GM18951 (cell line): ENCODE data around the gene HOXA2.

Experiments
- POLR2A ChIP-seq: IDR thresholded peaks from 4 replicates; pipeline ENCODE4 v1.6.1; 2011; ENCODE audit warnings: mild to moderate bottlenecking; ENCODE audit not compliant: insufficient read length, insufficient read depth; ENCODE audit errors: extremely low read depth
- in situ Hi-C: fragments of 300-500 bp; cut with MboI; formaldehyde crosslinking; loops from one replicate; pipeline ENCODE4 v1.12.0; 2022; ENCODE audit warnings: low sequenced_read_pairs, mixed read lengths, inconsistent platforms; ENCODE audit not compliant: unreplicated experiment

HOXA2 gene

DNA sequence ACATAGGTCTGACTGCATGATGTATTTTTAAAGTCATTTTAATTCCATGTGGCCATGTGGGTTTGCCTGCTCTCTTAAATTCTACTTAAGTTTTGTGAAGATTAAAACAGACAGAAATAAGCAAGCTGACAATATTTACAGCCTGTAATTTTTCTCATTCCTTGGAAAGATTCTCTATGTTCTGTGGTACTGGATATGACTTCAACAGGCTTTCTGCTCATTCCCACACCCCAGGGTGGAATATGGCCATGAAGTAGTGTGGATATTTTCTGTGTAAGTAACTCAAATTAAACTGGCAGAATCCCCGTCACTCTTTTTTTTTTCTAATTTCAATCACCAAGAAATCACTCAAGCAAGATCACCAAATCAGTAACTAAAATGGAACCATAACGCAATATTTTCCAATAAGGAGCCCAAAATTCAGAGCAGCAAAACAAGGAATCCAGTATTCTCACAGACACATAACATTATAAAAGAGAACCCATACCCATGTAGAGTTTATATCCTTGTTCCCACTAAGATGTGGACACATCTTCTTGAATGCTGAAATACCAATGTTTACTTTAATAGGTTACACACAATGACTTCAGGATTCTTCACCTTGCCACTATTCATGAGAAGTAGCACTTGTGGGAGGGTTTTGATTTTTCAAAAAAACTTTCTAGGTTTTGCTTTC lies 35.3 kb upstream of the HOXA2 start:
- in situ Hi-C loops: no loop called here
- TF ChIP-seq POLR2A: no peak

DNA sequence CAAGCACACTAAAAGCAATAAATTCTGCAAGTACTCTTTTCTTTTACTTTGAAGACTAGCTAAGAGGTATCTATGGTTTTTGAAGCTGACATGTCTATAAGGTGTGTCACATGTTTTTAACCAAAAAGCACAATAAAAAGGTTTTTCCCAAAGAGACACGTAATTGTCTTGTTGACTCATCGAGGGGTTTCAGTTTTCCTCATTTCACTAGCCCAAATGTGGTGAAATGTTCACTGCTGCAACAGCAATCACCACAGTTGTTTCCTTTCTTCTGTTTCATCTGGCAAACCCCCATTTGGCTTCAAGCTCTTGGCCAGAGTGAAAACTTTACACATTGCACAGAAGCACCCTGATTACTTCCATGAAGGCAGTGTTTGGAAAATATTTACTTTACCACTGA lies 31.9 kb upstream of the HOXA2 start:
- in situ Hi-C loops: no loop called here
- no peak for TF ChIP-seq POLR2A

DNA sequence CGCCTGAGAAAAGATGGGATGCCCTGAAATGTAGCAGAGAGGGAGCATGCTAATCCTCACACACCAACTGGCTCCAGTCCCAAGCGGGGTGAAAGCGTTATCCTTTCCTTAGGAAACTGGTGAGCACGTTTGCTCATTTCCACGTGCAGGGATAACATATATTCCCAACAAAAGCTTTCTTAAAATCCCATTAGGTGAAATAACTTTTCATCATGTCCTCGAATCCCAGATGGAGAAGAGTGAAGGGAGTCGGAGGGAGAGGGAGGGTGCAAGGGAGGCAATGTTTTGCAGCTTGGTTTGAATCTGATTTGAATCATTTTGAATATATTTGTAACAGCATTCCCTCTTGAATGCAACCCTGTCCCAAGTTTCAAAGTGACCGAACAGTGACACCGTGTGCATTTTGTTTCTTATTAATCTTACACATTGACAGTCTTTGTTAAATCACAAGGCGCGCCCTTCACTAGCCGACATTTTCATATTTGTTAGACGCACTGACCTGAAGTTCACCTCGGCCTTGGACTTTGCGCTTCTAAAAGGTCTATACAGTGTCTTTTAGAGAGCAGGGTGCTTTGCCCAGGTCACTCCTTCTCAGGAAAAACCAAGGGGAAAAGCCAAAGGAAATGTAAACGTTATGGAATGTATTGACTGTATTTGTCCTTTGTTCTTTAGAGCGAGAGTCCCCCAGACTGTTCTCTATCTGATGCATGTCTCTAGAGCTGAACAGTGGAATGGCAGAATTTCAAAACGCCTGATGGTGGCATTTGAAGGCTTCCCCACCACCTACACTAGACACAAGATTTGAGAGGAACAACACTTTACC lies 31.1 kb upstream of the HOXA2 start:
- in situ Hi-C loops: no loop called here
- no peak for TF ChIP-seq POLR2A

DNA sequence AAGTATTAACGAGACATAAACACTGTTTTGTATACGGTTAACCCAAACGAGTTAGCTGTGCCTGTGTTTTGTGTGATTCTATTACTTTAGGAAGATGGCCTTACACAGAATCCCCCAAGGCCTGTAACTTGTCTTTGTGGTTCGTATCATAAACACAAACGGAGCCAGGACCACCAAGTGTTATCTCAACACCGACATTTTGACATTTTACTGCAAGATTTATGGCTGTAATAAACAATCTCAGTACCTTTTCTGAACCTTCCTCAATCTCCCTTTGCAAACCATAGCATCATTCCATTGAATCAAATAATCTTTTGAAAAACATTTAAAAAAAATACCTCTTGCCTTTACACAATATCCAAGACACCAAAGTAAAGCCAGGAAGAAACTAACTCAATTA lies 30.5 kb upstream of the HOXA2 start:
- in situ Hi-C loops: no loop called here
- no peak for TF ChIP-seq POLR2A

DNA sequence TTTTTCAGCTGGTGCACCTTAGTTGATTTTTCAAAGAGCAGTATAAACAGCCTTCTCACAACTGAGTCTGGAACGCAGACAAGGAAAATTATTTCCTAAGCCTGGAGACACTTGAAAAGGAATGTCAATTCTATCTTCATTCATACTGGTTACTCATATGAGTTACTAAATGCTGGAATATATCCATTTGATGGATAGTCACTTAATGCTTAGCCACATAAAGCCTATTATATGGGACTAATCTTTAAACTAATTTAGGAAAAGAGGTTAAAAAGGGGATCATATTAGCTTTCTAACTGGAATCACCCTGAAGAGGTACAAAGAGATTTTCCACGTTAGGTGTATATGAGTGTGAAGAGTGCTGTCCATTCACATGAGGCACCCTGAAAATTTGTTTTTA lies 29.7 kb upstream of the HOXA2 start:
- in situ Hi-C loops: no loop called here
- no peak for TF ChIP-seq POLR2A

DNA sequence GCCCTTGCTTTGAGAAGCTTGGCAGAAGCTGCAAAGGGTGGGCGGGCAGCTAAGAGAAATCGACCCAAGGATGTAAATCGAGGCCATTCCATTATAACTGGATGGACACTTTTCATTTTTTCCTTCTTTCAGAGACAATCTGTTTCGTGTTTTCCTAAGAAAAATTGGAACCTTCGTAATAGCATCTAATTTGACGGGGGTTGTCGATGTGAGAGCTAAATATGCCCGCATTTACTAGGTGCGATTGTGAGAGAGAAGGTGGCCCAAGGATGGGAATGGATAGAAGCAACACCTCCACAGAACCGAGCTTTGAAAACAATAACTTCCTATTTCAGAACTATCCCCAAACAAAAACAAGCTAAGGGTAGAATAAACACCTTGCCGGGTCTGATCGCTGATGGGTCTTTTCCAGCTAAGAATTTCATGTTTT lies 28.9 kb upstream of the HOXA2 start:
- TF ChIP-seq POLR2A: no peak
- in situ Hi-C loops: no loop called here

DNA sequence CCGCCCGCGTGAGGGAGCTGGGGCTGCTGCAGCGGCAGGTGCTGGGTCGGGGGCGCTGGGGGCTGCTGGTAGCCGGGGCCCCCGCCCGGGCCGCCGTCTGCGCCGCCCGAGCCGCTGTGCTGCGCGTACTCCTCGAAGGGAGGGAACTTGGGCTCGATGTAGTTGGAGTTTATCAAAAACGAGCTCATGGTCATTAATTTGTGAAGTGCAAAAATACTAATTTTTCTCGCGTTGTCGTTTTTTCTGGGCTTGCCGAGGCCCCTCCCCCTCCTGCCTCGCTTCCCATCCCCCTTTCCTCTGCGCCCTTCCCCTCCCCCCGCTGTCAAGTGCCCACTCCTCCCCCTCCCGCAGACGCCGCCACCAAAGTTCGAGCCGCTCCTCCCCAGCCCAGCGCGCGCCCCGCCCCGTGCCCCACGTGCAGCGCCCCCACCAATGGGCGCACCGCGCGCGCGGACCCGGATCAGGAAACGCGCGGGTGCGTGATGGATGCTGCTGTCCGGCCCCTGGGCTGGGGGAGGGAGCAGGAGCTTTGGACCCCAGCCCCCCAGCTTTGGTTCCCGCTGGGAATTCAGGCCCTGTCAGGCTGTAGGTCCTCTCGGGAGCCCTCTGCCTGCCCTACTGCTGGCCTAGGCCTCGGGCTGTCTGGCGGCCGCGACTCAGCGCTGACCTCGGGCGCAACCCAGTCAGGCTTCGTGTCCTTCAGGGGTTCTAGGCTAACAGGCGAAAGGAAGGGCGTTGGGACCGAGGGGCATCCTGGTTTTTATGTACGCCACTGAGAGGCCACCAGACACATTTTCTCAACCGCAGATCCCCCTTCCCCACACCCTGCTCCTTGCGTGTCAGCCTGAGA lies 28.3 kb upstream of the HOXA2 start, which contains the start of gene HOXA4:
Gene HOXA4, minus strand, starts transcription at position 218 of the 850 bp plus-strand sequence. Its CDS starts 24 bp downstream, at position 194.
- TF ChIP-seq POLR2A: peak; percentile 43
- in situ Hi-C loops: no loop called here

DNA sequence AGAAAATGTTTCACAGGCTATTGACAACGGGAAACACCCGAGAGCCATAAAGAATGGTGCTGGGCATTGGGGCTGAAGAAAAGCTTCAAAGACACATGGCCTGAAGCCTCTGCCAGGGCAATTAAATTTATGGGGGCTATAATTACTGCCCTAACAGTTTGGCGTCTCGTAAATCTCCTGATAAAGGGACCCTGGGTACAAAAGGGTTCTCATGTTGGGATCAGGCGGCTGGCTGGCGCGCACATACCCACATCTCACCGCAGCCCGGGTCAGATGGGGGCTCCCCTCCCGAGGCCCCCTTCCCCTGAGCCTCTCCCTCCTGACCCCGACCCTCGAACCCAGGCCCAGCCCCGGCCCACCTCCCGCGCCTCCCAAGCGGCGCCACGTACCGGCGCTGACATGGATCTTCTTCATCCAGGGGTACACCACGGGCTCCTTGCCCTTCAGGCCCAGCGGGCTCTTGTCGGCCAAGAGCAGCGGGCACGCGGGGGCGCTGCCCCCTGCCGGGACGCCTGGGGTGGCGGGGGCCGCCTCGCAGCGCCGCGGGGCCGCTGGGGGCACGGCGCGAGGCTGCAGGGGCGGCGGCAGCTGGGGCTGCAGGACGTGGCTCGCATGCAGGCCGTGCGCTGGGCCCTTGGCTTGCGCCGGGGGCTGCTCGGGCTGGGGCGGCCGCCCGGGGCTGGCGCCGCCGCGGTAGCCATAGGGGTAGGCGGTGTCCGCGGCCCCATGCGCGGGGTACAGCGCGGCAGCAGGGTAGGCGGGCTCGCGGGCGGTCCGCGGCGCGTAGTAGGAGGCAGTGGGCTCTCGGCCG lies 27.5 kb upstream of the HOXA2 start:
- in situ Hi-C loops: no loop called here
- TF ChIP-seq POLR2A: no peak

DNA sequence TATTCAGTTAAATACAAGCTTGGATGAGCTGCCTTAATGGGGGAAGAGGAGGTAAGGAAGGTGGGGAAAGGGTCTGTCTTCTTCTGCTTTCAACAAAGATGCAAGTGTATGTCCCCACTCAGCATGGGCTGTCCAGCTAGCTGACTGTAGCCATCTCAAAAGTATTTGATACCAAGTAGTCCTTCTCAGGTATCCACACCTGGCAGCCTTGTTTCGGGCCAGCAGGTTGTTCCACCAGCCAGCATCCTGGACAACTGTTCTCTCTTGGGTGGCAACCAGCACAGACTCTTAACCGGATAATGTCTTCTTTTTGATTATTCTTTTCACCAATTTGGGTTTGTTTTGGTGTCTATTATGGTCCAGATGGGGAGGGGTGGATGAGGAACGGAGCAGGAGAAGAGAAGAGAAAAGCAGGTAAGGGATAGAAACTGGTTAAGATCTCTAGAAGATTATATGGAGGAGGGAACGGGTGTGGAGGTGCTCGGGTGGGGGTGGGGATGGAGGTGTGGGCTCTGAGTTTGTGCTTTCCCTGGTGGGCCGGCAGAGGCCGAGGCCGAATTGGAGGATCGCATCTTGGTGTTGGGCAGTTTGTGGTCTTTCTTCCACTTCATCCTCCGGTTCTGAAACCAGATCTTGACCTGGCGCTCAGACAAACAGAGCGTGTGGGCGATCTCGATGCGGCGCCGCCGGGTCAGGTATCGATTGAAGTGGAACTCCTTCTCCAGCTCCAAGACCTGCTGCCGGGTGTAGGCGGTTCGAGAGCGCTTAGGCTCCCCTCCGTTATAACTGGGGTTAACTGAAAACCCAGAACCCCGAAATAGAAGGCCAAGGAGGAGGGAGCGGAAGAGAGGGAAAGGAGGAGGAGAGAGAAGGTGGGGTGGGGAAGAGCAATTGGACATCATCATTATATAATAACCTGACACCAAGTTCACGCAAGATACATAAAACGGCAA lies 26.6 kb upstream of the HOXA2 start:
- TF ChIP-seq POLR2A: no peak
- in situ Hi-C loops: no loop called here

DNA sequence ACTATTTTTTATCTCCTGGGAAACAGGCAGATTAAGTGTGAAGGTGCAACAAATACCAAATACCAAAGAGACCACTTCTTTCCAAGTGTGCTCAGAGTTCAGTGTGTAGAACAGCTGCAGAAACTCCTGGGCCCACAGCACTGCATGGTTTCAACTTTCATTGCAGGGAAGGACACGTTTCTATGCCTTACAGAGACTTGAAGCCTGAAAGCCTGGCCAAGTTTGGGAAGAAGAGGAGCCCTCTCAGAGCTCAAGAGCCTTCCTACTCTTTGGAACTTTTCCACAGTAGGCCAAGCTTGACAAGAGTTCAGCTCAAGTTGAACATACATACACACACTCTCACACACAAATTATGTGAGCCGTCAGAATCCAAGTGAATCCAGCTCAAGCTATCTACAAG lies 25.6 kb upstream of the HOXA2 start:
- no peak for TF ChIP-seq POLR2A
- in situ Hi-C loops: no loop called here

DNA sequence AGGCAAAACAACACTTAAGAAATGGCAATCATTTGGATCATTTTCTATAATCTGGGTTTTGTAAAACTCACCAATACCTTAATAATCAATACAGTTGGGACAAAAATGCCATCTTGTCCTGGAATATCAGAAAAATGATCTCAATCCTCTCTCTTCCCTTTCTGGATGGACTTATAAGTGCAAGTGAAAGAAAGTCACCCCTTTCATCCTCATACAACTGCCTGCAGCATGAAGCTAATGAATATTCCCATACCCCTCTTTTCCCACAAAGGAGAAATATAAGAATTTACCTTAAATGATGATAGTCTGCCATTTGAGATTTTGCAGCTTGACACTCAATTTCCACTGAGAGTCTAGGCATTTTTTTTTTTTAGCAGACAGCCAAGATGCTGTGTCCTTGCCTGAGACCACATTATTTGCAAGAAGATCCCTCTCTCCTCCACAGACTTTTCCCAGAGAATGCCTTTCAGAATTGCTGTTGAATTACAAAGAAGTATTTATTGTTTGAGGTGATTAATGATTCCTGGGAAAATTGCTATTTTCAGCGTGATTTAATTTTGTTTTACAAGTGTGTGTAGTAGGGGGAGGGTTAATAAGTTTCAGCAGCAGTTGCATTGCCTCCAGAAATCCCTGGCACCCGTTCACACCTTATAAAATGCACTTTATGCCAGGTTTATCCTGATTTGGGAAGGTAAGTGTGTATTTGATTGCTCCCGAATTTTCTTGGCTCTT lies 24.3 kb upstream of the HOXA2 start:
- in situ Hi-C loops: no loop called here
- no peak for TF ChIP-seq POLR2A
